Heart left ventricle (tissue), 16 donors: ENCODE results near the gene PRRT2. TPM values are rescaled to one million over a fixed set of nuclear protein-coding genes. Genes with fewer than 3 reads are reported as not detected.
A peak's percentile ranks its signal among the peaks of the same experiment; 100 is the strongest.

ENCODE experiments used
- ATAC-seq, 4 donors: fragments of 200-7000 bp; cut with Tn5 transposase; one replicate each; pipeline ENCODE4 v1.9.1; 2020 to 2022; ENCODE audit warnings: moderate library complexity in 4 of 4, mild to moderate bottlenecking in 3 of 4, moderate number of reproducible peaks in 1 of 4
- DNase-seq, 5 donors: peaks; one replicate each; pipeline ENCODE4 v3.0.0-alpha.2; 2020
- H3K27ac ChIP-seq, 12 donors: fragments of 200-600 bp; sonication (generic) in 4 of 12; one replicate each; pipeline versions ENCODE4 v1.5.0 to v1.8.0; 2016 to 2022; ENCODE audit warnings: mild to moderate bottlenecking in 2 of 12
- H3K27me3 ChIP-seq, 9 donors: fragments of 200-600 bp; sonication (generic) in 2 of 9; one replicate each; pipeline versions ENCODE4 v1.5.1 to v1.8.0; 2016 to 2022; ENCODE audit warnings: mild to moderate bottlenecking in 3 of 9
- H3K36me3 ChIP-seq, 9 donors: fragments of 200-600 bp; sonication (generic) in 2 of 9; one replicate each; pipeline versions ENCODE4 v1.5.0 to v1.8.0; 2018 to 2022; ENCODE audit warnings: mild to moderate bottlenecking in 2 of 9
- H3K4me1 ChIP-seq, 12 donors: fragments of 200-600 bp; sonication (generic) in 4 of 12; one replicate each; pipeline versions ENCODE4 v1.5.0 to v1.8.0; 2016 to 2022; ENCODE audit warnings: mild to moderate bottlenecking in 3 of 12
- H3K4me3 ChIP-seq, 12 donors: fragments of 200-600 bp; sonication (generic) in 4 of 12; one replicate each; pipeline versions ENCODE4 v1.5.0 to v1.8.0; 2017 to 2022; ENCODE audit warnings: mild to moderate bottlenecking in 9 of 12, moderate library complexity in 4 of 12
- H3K9me3 ChIP-seq, 12 donors: fragments of 200-600 bp; sonication (generic) in 4 of 12; one replicate each; pipeline versions ENCODE4 v1.5.0 to v1.8.0; 2016 to 2022; ENCODE audit warnings: mild to moderate bottlenecking in 1 of 12
- CTCF ChIP-seq, 12 donors: fragments of 200-600 bp; sonication (generic) in 4 of 12; IDR thresholded peaks; one replicate each; pipeline versions ENCODE4 v1.5.0 to v1.8.0; 2018 to 2022; ENCODE audit warnings: antibody characterized with exemption in 12 of 12, mild to moderate bottlenecking in 5 of 12
- POLR2A ChIP-seq, 2 donors: fragments of 450-650 bp; IDR thresholded peaks; one replicate each; pipeline ENCODE4 v1.6.1; 2017; ENCODE audit warnings: antibody characterized with exemption in 2 of 2, mild to moderate bottlenecking in 2 of 2, moderate library complexity in 2 of 2
- WGBS, 4 donors: extraction: QIAGEN DNeasy Blood & Tissue Kit in 2 of 4; methylation state at CpG; one replicate each; pipeline versions ENCODE4 v1.1.5 to v1.1.7; 2013 to 2018; 5-methylcytosine and 5-hydroxymethylcytosine counted together
- intact Hi-C, 10 donors: fragments of 100-400 bp; cut with DNase I; formaldehyde crosslinking; loops; one replicate each; pipeline versions ENCODE4 v1.11.1 to v1.14.2; 2022
- polyA plus RNA-seq, 2 donors: library from polyadenylated mRNA; stranded (reverse); fragments of 200-250 nt; gene quantifications; one replicate each; pipeline ENCODE4 v1.2.3, GENCODE V29; 2013
- total RNA-seq, 9 donors: library from RNA; depleted of rRNA in 2 of 9; stranded (reverse); fragments of >200 nt in 2 of 9; fragmentation: NEBNext Ultra II Directional in 3 of 9; extraction: Animal tissue kit (Norgen Biotek cat#: 25700) in 3 of 9; gene quantifications; one replicate each; pipeline versions ENCODE4 v1.1.0 to v1.2.4, GENCODE V29; 2016 to 2023
- donor health status: ischemic (EF 13 %, LVEDD 7.1; RV severe dilation, severe dysfunction).
- donor health status: healthy with polysubstance abuse.
- donor health status: DM: no; HTN: yes; CAD: no.
- donor health status: DM: no; HTN: no; CAD: no.
- donor health status: ischemic (EF 25% LVEDD 6.9; RV normal size, moderate dysfunction).
- donor health status: ischemic (EF 25% LVEDD 5.7; RV mildly dilated, moderate dysfunction).
- donor health status: healthy.
- donor health status: DM: yes; HTN: yes; CAD: no.
- donor health status: ischemic (EF 35%, LVEDD 5.7; RV mildly dilated, moderate dysfunction).
- donor health status: nonischemic (EF 11% LVEDD 7.7; RV severe dilation, severe dysfunction).
- donor health status: DM: yes; HTN: yes; CAD: no.
- donor health status: PGD.
- donor health status: ischemic (EF 29% LVEDD 5.4; RV normal size, mild dysfunction).
- donor health status: nonischemic (EF 23%, LVEDD 6.1; RV moderate dilation, normal function).

Gene PRRT2
- total and polyA plus RNA-seq, 11 donors: 0.24 to 3.2 (median 1.3) TPM; not detected in 1

GRCh38 chr16:29806641-29807425, 5.2 kb upstream of the PRRT2 start:
- no peak for TF ChIP-seq POLR2A (IDR thresholded peaks at IDR 0.05)
- TF ChIP-seq CTCF (IDR thresholded peaks at IDR 0.05): no peak
- intact Hi-C loops: loop anchor here in 2 of 10 donors (5.0 to 10.0 kb wide), 4 partner anchors 170 to 260 kb away; partner anchors contain the start of genes HIRIP3 (in 2 of the 2), INO80E (in 2 of the 2) and ALDOA (in 1 of the 2)
- peak overlapping the region; percentile 12 to 84 (median 63) for H3K4me3 ChIP-seq
- H3K36me3 ChIP-seq: peaks cover 0 to 25% (median 18%) of the 10 kb centered on the region in 9 donors
- no peaks in the 10 kb centered on the region for H3K9me3 ChIP-seq
- H3K27ac ChIP-seq: peak overlapping the region; percentile 57 to 99 (median 91)
- DNase-seq: peak; percentile 65 to 69 (median 66)
- no peak for ATAC-seq
- whole genome bisulfite sequencing, 4 donors: 0 to 4% (median 1%) methylated on average over 8 to 99 of the region's 99 CpGs
- H3K27me3 ChIP-seq: no peaks in the 10 kb centered on the region
- H3K4me1 ChIP-seq: peaks cover 3 to 57% (median 50%) of the 10 kb centered on the region in 12 donors

DNA sequence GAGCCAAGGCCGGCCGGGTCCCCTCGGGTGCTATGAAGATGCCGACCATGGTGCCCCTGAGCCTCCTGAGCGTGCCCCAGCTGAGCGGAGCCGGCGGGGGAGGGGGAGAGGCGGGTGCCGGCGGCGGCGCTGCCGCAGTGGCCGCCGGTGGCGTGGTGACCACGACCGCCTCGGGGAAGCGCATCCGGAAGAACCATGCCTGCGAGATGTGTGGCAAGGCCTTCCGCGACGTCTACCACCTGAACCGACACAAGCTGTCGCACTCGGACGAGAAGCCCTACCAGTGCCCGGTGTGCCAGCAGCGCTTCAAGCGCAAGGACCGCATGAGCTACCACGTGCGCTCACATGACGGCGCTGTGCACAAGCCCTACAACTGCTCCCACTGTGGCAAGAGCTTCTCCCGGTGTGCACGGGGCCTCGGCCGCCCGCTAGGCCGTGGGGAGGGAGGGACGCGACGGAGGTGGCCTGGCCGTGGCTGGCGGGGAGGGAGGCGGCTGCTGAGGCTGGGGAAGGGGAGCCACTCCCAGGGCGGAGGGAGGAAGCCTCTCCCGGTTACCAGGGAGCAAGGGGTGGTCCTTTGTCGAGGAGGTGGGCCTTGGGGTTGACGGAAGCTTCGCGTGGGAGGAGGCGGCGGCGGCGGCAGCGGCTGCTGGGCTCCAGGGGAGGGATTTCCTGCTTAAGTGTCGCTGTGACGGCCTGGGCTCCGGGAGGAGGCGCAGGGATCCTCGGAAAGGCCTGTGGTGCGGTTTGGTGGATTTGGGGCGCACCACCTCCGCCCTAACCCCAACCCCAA, 4.4 kb upstream of the PRRT2 start:
- peak; percentile 93 to 95 (median 94) for DNase-seq
- H3K4me1 ChIP-seq: peaks cover 3 to 65% (median 56%) of the 10 kb centered on the region in 12 donors
- peak overlapping the region; percentile 57 to 99 (median 91) for H3K27ac ChIP-seq
- peaks cover 0 to 4% (median 0%) of the 10 kb centered on the region in 9 donors for H3K27me3 ChIP-seq
- peak overlapping the region; percentile 12 to 84 (median 63) for H3K4me3 ChIP-seq
- intact Hi-C loops: loop anchor here in 2 of 10 donors (5.0 to 10.0 kb wide), 4 partner anchors 170 to 260 kb away; partner anchors contain the start of genes HIRIP3 (in 2 of the 2), INO80E (in 2 of the 2) and ALDOA (in 1 of the 2)
- WGBS, 4 donors: 1 to 6% (median 3%) methylated on average over 24 to 69 of the region's 69 CpGs
- ATAC-seq: peak; percentile 13 to 52 (median 34)
- TF ChIP-seq POLR2A (IDR thresholded peaks at IDR 0.05) (peak in 1 of 2 donors; percentile 61), CTCF (IDR thresholded peaks at IDR 0.05) (peak in 10 of 12 donors; percentile 21 to 61 (median 44))
- no peaks in the 10 kb centered on the region for H3K9me3 ChIP-seq
- H3K36me3 ChIP-seq: peaks cover 0 to 25% (median 18%) of the 10 kb centered on the region in 9 donors

DNA sequence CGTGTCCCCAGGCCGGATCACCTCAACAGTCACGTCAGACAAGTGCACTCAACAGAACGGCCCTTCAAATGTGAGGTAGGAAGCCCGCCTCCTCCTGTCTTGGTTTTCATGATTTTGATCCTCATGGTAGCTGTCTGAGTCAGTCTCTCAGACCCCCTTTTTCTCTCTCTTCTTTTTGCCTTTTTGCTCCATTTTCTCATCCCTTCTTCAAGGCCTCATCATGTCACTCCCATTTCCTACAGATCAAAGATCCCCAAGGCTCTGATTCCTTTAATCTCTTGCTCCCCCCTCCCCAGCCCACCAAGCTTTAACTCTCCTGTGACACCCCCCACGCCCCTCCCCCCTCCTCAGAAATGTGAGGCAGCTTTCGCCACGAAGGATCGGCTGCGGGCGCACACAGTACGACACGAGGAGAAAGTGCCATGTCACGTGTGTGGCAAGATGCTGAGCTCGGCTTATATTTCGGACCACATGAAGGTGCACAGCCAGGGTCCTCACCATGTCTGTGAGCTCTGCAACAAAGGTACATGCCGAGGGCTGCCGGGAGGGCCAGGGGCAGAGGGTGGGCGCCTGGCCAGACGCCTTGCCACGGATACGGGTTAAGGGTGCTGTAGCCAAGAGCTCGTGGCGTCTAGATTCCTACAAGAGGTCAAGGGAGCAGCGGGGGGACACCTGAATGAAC, 3.6 kb upstream of the PRRT2 start:
- Histone ChIP-seq H3K4me1 (peaks cover 3 to 71% (median 61%) of the 10 kb centered on the region in 12 donors), H3K27ac (peak overlapping the region; percentile 57 to 99 (median 91)), H3K9me3 (no peaks in the 10 kb centered on the region), H3K36me3 (peaks cover 0 to 25% (median 18%) of the 10 kb centered on the region in 9 donors), H3K27me3 (peaks cover 0 to 4% (median 0%) of the 10 kb centered on the region in 9 donors), H3K4me3 (peak overlapping the region in 10 of 12 donors; percentile 53 to 84 (median 65))
- peak in 2 of 5 donors; percentile 34 to 52 for DNase-seq
- 42 to 52% (median 45%) methylated on average over 25 of the region's 25 CpGs for WGBS, 4 donors
- ATAC-seq: no peak
- intact Hi-C loops: loop anchor here in 2 of 10 donors (5.0 to 10.0 kb wide), 4 partner anchors 169 to 259 kb away; partner anchors contain the start of genes HIRIP3 (in 2 of the 2), INO80E (in 2 of the 2) and ALDOA (in 1 of the 2)
- no peak for TF ChIP-seq POLR2A (IDR thresholded peaks at IDR 0.05)
- TF ChIP-seq CTCF (IDR thresholded peaks at IDR 0.05): no peak
